ENCODE data around the gene INAFM2.

INAFM2 gene

GRCh38 chr15:40306908-40307307 lies 16.6 kb upstream of the INAFM2 start:
- no peak for DNase-seq (ENCODE audit: low read depth)

DNA sequence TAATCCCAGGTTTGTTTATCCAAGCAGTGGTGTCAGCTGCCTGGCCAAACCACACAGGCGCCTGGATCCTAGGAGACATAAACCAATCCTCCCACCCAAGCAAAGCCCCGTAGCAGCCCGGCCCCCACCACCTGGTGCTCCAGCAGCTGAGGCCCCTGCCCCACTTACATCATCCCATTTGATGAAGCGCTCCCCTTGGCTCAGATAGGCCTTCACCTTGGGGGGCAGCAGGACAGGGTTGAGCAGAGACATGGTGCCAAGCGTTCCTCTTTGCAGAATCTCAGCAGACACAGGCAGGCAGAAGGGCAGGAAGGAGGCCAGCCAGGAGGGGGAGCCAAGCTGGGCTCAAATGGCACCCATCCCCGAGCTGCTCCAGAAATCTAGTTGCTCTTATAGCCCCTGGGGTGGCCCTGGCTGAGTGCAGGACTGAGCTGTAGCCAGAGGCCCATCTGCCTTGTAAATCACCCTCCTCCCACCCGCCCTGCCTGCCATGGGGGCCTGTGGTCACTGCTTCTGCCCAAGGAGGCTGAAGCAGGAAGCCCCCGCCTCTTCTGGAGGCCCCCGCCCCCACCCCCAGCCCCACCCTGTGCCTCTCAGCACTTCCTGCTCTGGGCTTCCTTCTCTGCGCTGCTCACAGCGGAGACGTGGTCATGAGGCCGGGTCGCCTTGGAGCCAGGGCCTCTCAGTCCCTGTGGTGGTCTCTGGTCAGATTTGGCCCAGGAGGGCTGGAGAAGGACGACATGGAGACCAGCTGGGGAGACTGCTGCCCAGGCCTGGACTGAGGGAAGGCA lies 15.9 kb upstream of the INAFM2 start, which contains the start of gene PLCB2:
Gene PLCB2, minus strand, starts transcription at position 515 of the 791 bp plus-strand sequence. Its CDS starts 263 bp downstream, at position 252.
- peak; percentile 61 for DNase-seq (ENCODE audit: low read depth)

DNA sequence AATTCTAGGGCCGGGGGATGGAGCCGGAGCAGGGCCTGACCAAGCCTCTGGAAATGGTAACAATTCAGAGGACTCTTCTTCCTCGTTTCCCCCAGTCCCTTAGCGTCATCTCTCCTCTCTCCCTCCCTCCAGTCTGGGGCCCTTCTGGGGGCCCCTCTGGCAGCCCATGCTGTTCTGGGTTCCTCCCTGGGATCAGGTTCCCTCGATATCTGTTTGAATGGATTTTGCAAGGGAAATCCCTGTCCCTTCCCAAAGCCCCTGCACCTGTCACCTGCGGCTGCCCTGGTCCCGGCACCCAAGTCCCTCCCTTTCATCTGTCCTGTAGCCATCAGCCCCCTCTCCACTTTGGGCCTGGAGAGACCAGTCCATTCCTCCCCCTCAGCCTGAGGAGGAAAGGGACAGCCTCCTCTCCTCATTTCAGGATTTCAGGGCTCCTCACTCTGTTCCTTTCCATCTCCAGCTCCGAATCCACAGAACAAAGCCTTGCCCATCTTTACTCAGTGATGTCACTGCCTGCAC lies 14.1 kb upstream of the INAFM2 start:
- no peak for DNase-seq (ENCODE audit: low read depth)

GRCh38 chr15:40310001-40310959 lies 13.2 kb upstream of the INAFM2 start:
- peak; percentile 48 for DNase-seq (ENCODE audit: low read depth)

- no peak for DNase-seq (ENCODE audit: low read depth)
These were observed 12.5 kb upstream of the INAFM2 start for GRCh38 chr15:40310993-40311392.

DNA sequence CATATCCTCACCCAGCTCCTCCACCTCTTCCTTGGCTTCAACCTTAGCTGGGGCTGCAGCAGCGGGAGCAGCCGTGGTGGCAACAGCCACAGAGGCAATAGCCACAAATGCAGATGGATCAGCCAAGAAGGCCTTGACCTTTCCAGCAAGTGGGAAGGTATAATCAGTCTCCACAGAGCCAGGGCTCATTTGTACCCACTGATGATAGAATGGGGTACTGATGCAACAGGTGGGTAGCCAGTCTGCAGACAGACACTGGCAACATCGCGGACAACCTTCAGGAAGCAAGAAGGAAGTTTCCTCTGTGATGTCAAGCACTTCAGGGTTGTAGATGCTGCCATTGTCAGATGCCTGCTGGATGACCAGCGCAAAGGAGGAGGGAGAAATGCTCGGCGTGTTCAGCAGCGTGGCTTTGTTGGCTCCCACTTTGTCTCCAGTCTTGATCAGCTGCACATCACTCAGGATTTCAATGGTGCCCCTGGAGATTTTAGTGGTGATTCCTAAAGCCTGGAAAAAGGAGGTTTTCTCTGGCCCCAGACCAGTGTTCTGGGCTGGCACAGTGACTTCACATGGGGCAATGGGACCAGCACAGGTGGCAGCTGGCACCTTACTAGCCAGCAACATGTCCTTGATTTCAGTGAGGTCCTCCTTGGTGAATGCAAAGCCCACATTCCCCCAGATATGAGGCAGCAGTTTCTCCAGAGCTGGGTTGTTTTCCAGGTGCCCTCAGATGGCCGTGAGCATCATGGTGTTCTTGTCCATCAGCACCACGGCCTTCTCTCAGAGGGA lies 10.9 kb upstream of the INAFM2 start:
- DNase-seq (ENCODE audit: low read depth): no peak

DNA sequence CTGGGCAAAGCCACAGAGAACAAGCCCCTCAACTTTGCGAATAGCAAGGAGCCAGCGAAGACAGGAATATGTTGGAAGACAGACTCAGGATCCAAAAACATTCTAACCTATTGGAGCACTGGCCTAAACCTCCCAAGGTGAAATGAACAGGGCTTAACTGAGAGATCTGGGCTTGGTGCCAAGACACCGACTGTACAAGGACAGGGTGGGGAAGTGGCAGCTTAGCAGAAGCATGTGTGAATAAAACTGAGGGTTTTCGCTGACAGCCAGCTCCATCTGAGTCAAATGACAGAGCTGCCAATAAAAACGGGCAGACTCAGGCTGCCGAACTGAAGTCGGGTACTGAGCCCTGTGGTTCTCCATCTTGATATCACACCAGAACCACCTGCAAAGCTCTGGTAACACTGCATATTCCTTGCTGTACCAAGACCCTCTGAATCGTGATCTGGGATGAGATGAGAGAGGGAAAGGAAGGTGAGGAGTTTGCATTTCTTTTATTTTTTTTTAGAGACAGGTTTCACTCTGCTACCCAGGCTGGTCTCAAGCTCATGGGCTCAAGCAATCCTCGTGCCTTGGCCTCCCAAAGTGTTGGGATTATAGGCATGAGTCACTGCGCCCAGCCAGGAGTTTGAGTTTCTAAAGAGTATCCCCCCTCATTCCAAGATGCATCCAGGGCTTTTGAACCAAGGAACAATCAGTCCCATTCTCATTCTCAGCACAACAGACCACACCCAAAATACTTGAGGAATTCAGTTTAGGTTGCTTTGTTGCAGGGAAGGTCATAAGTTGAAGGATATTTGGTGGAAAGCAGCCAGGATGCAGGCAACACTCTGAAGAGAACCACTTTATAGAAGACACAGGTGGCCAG lies 9.7 kb upstream of the INAFM2 start:
- DNase-seq (ENCODE audit: low read depth): no peak

GRCh38 chr15:40314723-40315276 lies 8.7 kb upstream of the INAFM2 start:
- DNase-seq (ENCODE audit: low read depth): no peak

DNA sequence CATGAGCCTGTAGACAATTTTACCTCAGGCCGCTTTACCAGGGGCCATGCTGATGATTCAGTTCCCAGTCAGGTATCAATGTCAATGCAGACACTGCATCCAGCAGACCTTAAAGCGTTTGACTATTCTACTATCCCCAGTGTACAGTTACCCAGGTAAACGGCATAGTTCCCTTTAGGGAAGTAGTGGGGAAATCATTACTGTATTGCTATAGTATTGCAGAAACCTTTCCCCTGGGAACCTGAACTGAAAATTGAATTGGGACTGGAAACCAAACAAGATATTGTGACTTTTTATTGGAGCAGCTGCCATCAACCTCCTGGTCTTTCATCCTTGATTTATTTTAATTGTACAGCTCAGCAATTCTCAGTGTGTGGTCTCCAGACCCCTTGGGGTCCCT lies 6.6 kb upstream of the INAFM2 start:
- no peak for DNase-seq (ENCODE audit: low read depth)

- DNase-seq (ENCODE audit: low read depth): no peak
These were observed 5.9 kb upstream of the INAFM2 start for GRCh38 chr15:40317580-40317979.

DNA sequence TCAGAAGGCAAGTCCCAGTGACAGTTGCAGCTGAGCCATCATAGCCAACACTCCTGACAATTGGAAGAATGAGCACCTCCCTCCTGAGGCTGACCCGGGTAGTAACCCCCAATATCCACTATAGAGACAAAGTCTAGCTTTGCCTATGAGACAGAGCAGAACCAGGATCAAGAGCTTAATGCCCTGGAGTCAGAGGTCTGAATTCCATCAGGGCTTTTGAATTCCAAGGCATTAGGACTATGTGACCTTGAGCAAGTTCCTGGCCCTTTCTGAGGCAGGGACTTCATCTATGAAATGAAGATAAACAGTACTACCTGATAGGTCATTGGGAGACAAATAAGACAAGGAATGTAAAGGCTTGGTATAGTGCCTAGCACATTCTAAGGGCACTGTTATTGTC lies 3.1 kb upstream of the INAFM2 start:
- DNase-seq (ENCODE audit: low read depth): no peak

DNA sequence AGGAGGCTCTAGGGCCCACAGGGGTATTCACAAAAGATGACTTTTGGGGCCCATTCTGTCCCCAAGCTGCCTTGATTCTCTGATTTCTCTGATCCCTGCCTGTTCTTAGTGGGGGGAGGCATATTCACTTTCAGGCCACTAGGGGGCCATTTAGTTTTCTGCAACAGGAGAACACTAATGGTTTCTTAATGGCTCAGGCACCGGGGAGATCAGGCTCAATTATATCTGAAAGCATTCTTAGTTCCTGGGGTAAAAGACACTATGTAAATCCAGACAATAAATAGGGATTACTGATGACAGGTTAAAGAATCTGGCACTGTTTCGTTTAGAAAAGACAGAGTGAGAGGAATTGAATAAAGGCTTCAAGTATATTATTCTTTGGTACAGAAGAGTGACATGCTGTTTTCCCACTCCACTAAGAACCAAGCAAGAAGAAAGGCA lies 2.5 kb upstream of the INAFM2 start:
- no peak for DNase-seq (ENCODE audit: low read depth)

- DNase-seq (ENCODE audit: low read depth): no peak
These were observed 807 bp upstream of the INAFM2 start for GRCh38 chr15:40322531-40323238.

DNA sequence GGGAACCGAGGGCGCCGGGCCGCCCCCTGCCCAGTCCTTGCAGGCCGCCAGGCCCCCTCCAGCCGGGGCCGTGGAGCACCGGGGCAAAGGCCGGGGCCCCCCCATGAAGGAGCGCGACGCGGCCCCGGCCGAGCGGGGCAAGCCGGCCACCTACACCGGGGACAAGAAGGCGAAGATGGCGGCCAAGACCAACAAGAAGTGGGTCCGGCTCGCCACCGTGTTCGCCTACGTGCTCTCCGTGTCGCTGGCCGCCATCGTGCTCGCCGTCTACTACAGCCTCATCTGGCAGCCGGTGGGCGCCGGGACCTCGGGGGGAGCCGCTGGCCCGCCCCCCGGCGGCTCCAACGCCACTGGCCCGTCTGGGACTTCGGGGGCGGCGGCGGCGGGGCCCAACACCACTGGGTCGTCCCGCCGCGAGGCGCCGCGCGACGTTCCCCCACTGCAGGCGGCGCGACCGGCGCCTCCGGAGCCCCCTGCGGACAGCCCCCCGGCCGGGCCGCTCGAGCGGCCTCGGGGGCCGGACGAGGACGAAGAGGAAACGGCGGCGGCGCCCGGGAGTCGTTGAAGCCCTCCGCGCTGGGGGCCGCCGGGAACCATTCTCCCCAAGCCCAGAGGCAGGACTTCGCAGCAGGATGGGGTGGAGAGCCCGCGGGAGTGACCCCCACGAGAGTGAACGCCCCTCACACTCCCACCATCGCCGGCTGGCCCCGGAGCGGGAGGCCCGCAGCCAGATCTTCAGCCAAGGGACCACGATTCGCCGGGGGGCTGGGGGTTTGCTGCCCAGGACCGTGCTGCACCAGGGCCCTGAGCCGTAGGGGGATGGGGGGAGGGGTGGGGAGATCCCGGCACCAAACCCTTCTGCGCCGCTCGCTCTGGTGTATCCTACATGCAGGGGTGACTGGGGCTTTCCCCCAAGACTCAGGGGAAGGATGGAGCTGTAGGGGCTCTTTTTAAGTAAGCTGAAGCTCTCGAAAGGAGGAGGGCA lies 753 bp downstream of the INAFM2 start:
- DNase-seq (ENCODE audit: low read depth): no peak

- DNase-seq (ENCODE audit: low read depth): no peak
These were observed 1.7 kb downstream of the INAFM2 start for GRCh38 chr15:40325188-40325587.

- no peak for DNase-seq (ENCODE audit: low read depth)
These were observed 2.2 kb downstream of the INAFM2 start for GRCh38 chr15:40325700-40326099.

- no peak for DNase-seq (ENCODE audit: low read depth)
These were observed 4.0 kb downstream of the INAFM2 start for GRCh38 chr15:40327457-40327856.

GRCh38 chr15:40328176-40328575 lies 4.7 kb downstream of the INAFM2 start:
- DNase-seq (ENCODE audit: low read depth): no peak

GRCh38 chr15:40328751-40329150 lies 5.3 kb downstream of the INAFM2 start:
- DNase-seq (ENCODE audit: low read depth): no peak
